ENCODE measurements around the gene METTL2B.

METTL2B gene

GRCh38 chr7:128448751-128449302 lies 27.7 kb upstream of the METTL2B start:
- Histone ChIP-seq H3K36me3 (ENCODE audit: control insufficient read depth in 1 of 2, insufficient read depth in 2 of 2, low read length in 2 of 2) (no peaks in the 10 kb centered on the region), H4K12ac (ENCODE audit: low read depth, low read length) (no peak overlapping the region), H3K27ac (ENCODE audit: low read depth, low read length) (no peak overlapping the region), H4K8ac (ENCODE audit: low read depth, low read length) (no peak overlapping the region), H3K14ac (ENCODE audit: low read length) (no peak overlapping the region), H3K4me1 (ENCODE audit: control insufficient read depth in 1 of 2, insufficient read depth in 2 of 2, low read length in 2 of 2) (peaks cover 9 to 16% of the 10 kb centered on the region in 2 experiments), H2AFZ (ENCODE audit: insufficient read depth, low read length, poor library complexity) (no peak overlapping the region), H3K9me3 (ENCODE audit: insufficient read depth, low read depth, low read length) (no peaks in the 10 kb centered on the region), H3K23ac (ENCODE audit: low read length) (no peak overlapping the region), H2BK120ac (ENCODE audit: insufficient read depth, low read length, poor library complexity) (no peak overlapping the region), H3K4ac (ENCODE audit: low read depth, low read length) (no peak overlapping the region), H3K9ac (ENCODE audit: low read length) (no peak overlapping the region), H3K18ac (ENCODE audit: low read length) (no peak overlapping the region), H3K79me2 (ENCODE audit: control insufficient read depth, insufficient read depth, low read length, poor library complexity) (no peaks in the 10 kb centered on the region), H3K4me3 (ENCODE audit: low read depth, low read length) (no peak overlapping the region), H3K79me1 (ENCODE audit: low read length) (peaks cover 5% of the 10 kb centered on the region), H2AK5ac (ENCODE audit: low read length) (no peak overlapping the region), H2BK12ac (ENCODE audit: low read length) (no peak overlapping the region), H3K4me2 (ENCODE audit: low read length) (no peak overlapping the region), H3K27me3 (ENCODE audit: insufficient read depth, low read length) (no peaks in the 10 kb centered on the region), H2BK5ac (ENCODE audit: low read depth, low read length, poor library complexity) (no peak overlapping the region), H4K91ac (ENCODE audit: low read depth, low read length) (no peak overlapping the region)
- no CpG with 5 or more reads among the region's 6 CpGs for WGBS (ENCODE audit: extremely low coverage, insufficient coverage, insufficient read length)
- no peak for DNase-seq

GRCh38 chr7:128450409-128450808 lies 26.1 kb upstream of the METTL2B start:
- H3K4me3 ChIP-seq (ENCODE audit: low read depth, low read length): no peak overlapping the region

GRCh38 chr7:128450913-128451312 lies 25.6 kb upstream of the METTL2B start:
- WGBS (ENCODE audit: extremely low coverage, insufficient coverage, insufficient read length): no CpG with 5 or more reads among the region's 5 CpGs
- no peaks in the 10 kb centered on the region for H3K9me3 ChIP-seq (ENCODE audit: insufficient read depth, low read depth, low read length)
- no peak overlapping the region for H4K8ac ChIP-seq (ENCODE audit: low read depth, low read length)
- no peak overlapping the region for H3K4me3 ChIP-seq (ENCODE audit: low read depth, low read length)
- no peak overlapping the region for H2BK12ac ChIP-seq (ENCODE audit: low read length)
- no peak overlapping the region for H3K18ac ChIP-seq (ENCODE audit: low read length)
- H3K79me1 ChIP-seq (ENCODE audit: low read length): peaks cover 23% of the 10 kb centered on the region
- H3K4me2 ChIP-seq (ENCODE audit: low read length): no peak overlapping the region
- no peak overlapping the region for H2BK5ac ChIP-seq (ENCODE audit: low read depth, low read length, poor library complexity)
- H2BK120ac ChIP-seq (ENCODE audit: insufficient read depth, low read length, poor library complexity): no peak overlapping the region
- no peak for DNase-seq
- no peak overlapping the region for H2AK5ac ChIP-seq (ENCODE audit: low read length)
- no peak overlapping the region for H4K12ac ChIP-seq (ENCODE audit: low read depth, low read length)
- no peak overlapping the region for H3K9ac ChIP-seq (ENCODE audit: low read length)
- H2AFZ ChIP-seq (ENCODE audit: insufficient read depth, low read length, poor library complexity): no peak overlapping the region
- H4K91ac ChIP-seq (ENCODE audit: low read depth, low read length): no peak overlapping the region
- H3K27me3 ChIP-seq (ENCODE audit: insufficient read depth, low read length): no peaks in the 10 kb centered on the region
- H3K4me1 ChIP-seq (ENCODE audit: control insufficient read depth in 1 of 2, insufficient read depth in 2 of 2, low read length in 2 of 2): peaks cover 8 to 20% of the 10 kb centered on the region in 2 experiments
- no peak overlapping the region for H3K14ac ChIP-seq (ENCODE audit: low read length)
- H3K27ac ChIP-seq (ENCODE audit: low read depth, low read length): no peak overlapping the region
- H3K23ac ChIP-seq (ENCODE audit: low read length): no peak overlapping the region
- H3K79me2 ChIP-seq (ENCODE audit: control insufficient read depth, insufficient read depth, low read length, poor library complexity): peaks cover 2% of the 10 kb centered on the region
- H3K4ac ChIP-seq (ENCODE audit: low read depth, low read length): no peak overlapping the region
- H3K36me3 ChIP-seq (ENCODE audit: control insufficient read depth in 1 of 2, insufficient read depth in 2 of 2, low read length in 2 of 2): no peaks in the 10 kb centered on the region

More at GRCh38 chr7:128450409-128450808, 26.1 kb upstream of the METTL2B start:
- H3K4me1 ChIP-seq (ENCODE audit: control insufficient read depth in 1 of 2, insufficient read depth in 2 of 2, low read length in 2 of 2): peaks cover 8 to 20% of the 10 kb centered on the region in 2 experiments
- no peak overlapping the region for H3K14ac ChIP-seq (ENCODE audit: low read length)
- H3K79me1 ChIP-seq (ENCODE audit: low read length): peaks cover 18% of the 10 kb centered on the region
- no CpG with 5 or more reads among the region's 4 CpGs for WGBS (ENCODE audit: extremely low coverage, insufficient coverage, insufficient read length)
- H2AFZ ChIP-seq (ENCODE audit: insufficient read depth, low read length, poor library complexity): no peak overlapping the region
- H2AK5ac ChIP-seq (ENCODE audit: low read length): no peak overlapping the region
- no peaks in the 10 kb centered on the region for H3K36me3 ChIP-seq (ENCODE audit: control insufficient read depth in 1 of 2, insufficient read depth in 2 of 2, low read length in 2 of 2)
- H3K9ac ChIP-seq (ENCODE audit: low read length): no peak overlapping the region
- H3K4ac ChIP-seq (ENCODE audit: low read depth, low read length): no peak overlapping the region
- H4K8ac ChIP-seq (ENCODE audit: low read depth, low read length): no peak overlapping the region
- no peak overlapping the region for H4K12ac ChIP-seq (ENCODE audit: low read depth, low read length)
- no peak overlapping the region for H3K4me2 ChIP-seq (ENCODE audit: low read length)
- no peak overlapping the region for H4K91ac ChIP-seq (ENCODE audit: low read depth, low read length)
- no peaks in the 10 kb centered on the region for H3K27me3 ChIP-seq (ENCODE audit: insufficient read depth, low read length)
- H2BK120ac ChIP-seq (ENCODE audit: insufficient read depth, low read length, poor library complexity): no peak overlapping the region
- DNase-seq: no peak
- H3K79me2 ChIP-seq (ENCODE audit: control insufficient read depth, insufficient read depth, low read length, poor library complexity): no peaks in the 10 kb centered on the region
- no peak overlapping the region for H3K23ac ChIP-seq (ENCODE audit: low read length)
- H2BK12ac ChIP-seq (ENCODE audit: low read length): peak overlapping the region; percentile 9
- H3K27ac ChIP-seq (ENCODE audit: low read depth, low read length): no peak overlapping the region
- H3K18ac ChIP-seq (ENCODE audit: low read length): no peak overlapping the region
- H3K9me3 ChIP-seq (ENCODE audit: insufficient read depth, low read depth, low read length): no peaks in the 10 kb centered on the region
- H2BK5ac ChIP-seq (ENCODE audit: low read depth, low read length, poor library complexity): no peak overlapping the region

GRCh38 chr7:128452552-128452951 lies 24.0 kb upstream of the METTL2B start:
- Histone ChIP-seq H3K79me1 (ENCODE audit: low read length) (peaks cover 26% of the 10 kb centered on the region), H2BK5ac (ENCODE audit: low read depth, low read length, poor library complexity) (no peak overlapping the region), H2AFZ (ENCODE audit: insufficient read depth, low read length, poor library complexity) (no peak overlapping the region), H4K8ac (ENCODE audit: low read depth, low read length) (no peak overlapping the region), H2BK12ac (ENCODE audit: low read length) (peak overlapping the region; percentile 99), H3K79me2 (ENCODE audit: control insufficient read depth, insufficient read depth, low read length, poor library complexity) (peaks cover 13% of the 10 kb centered on the region), H3K4me3 (ENCODE audit: low read depth, low read length) (no peak overlapping the region), H3K18ac (ENCODE audit: low read length) (no peak overlapping the region), H3K4me1 (ENCODE audit: control insufficient read depth in 1 of 2, insufficient read depth in 2 of 2, low read length in 2 of 2) (peaks cover 15 to 28% of the 10 kb centered on the region in 2 experiments), H3K36me3 (ENCODE audit: control insufficient read depth in 1 of 2, insufficient read depth in 2 of 2, low read length in 2 of 2) (peaks cover 0 to 7% of the 10 kb centered on the region in 2 experiments), H4K91ac (ENCODE audit: low read depth, low read length) (no peak overlapping the region), H3K23ac (ENCODE audit: low read length) (no peak overlapping the region), H3K14ac (ENCODE audit: low read length) (no peak overlapping the region), H2AK5ac (ENCODE audit: low read length) (no peak overlapping the region), H4K12ac (ENCODE audit: low read depth, low read length) (no peak overlapping the region), H3K27ac (ENCODE audit: low read depth, low read length) (no peak overlapping the region), H3K9me3 (ENCODE audit: insufficient read depth, low read depth, low read length) (no peaks in the 10 kb centered on the region), H3K27me3 (ENCODE audit: insufficient read depth, low read length) (no peaks in the 10 kb centered on the region), H3K9ac (ENCODE audit: low read length) (no peak overlapping the region), H3K4me2 (ENCODE audit: low read length) (no peak overlapping the region), H2BK120ac (ENCODE audit: insufficient read depth, low read length, poor library complexity) (no peak overlapping the region), H3K4ac (ENCODE audit: low read depth, low read length) (no peak overlapping the region)
- DNase-seq: no peak
- no CpG with 5 or more reads among the region's 1 CpG for WGBS (ENCODE audit: extremely low coverage, insufficient coverage, insufficient read length)

All from trophoblast cell (in vitro differentiated cells and primary cell).